ENCODE data around the gene ADAMTS2.
A peak's percentile ranks its signal among the peaks of the same experiment; 100 is the strongest.
"Not testable (repeated sequence)": the region's sequence is repeated elsewhere in the genome, so short reads cannot be mapped to it uniquely, and the experiment has no call there.

ADAMTS2 gene

GRCh38 chr5:179287631-179288030 lies 57.6 kb downstream of the ADAMTS2 start:
- H2BK5ac ChIP-seq (ENCODE audit: low read length), result peak overlapping the region; percentile 1
- H3K23ac ChIP-seq (ENCODE audit: low read depth, low read length, poor library complexity), result peak overlapping the region; percentile 85
- H3K4me1 ChIP-seq (ENCODE audit: control insufficient read depth in 2 of 2, insufficient read depth in 1 of 2, low read depth in 1 of 2, low read length in 2 of 2), result peaks cover 0 to 8% of the 10 kb centered on the region in 2 donors
- H3K4me2 ChIP-seq (ENCODE audit: insufficient read depth, low read length, poor library complexity, severe bottlenecking), result no peak overlapping the region
- H3K27me3 ChIP-seq (ENCODE audit: control insufficient read depth in 3 of 3, insufficient read depth in 3 of 3, low read depth in 1 of 3, low read length in 3 of 3), result no peaks in the 10 kb centered on the region
- H3K79me1 ChIP-seq (ENCODE audit: low read depth, low read length), result peaks cover 2% of the 10 kb centered on the region
- H2BK120ac ChIP-seq (ENCODE audit: low read depth, low read length), result no peak overlapping the region
- no peak overlapping the region for H3K4me3 ChIP-seq (ENCODE audit: low read length in 2 of 2)
- H4K91ac ChIP-seq (ENCODE audit: low read depth, low read length, poor library complexity), result no peak overlapping the region
- no peak overlapping the region for H3K27ac ChIP-seq (replicated peaks; ENCODE audit: low read length)
- H3K4ac ChIP-seq (ENCODE audit: low read length), result no peak overlapping the region
- H2BK15ac ChIP-seq (ENCODE audit: low read length), result peak overlapping the region; percentile 85
- no peak overlapping the region for H3K9ac ChIP-seq (ENCODE audit: low read depth, low read length, poor library complexity)
- H2AK5ac ChIP-seq (ENCODE audit: low read depth, low read length), result peak overlapping the region; percentile 91
- no peaks in the 10 kb centered on the region for H3K9me3 ChIP-seq (replicated peaks in 1 of 2; ENCODE audit: control insufficient read depth in 2 of 2, insufficient read depth in 1 of 2, low read depth in 1 of 2, low read length in 2 of 2)
- no peak overlapping the region for H2AFZ ChIP-seq (ENCODE audit: low read length)
- peak overlapping the region; percentile 86 for H3K18ac ChIP-seq (ENCODE audit: low read length)
- H2BK12ac ChIP-seq (ENCODE audit: low read length), result no peak overlapping the region
- peak overlapping the region; percentile 89 for H3K14ac ChIP-seq (ENCODE audit: low read length)
- no peak for DNase-seq (ENCODE audit: low spot score)
- no peaks in the 10 kb centered on the region for H3K36me3 ChIP-seq (replicated peaks in 1 of 2; ENCODE audit: control insufficient read depth in 2 of 2, insufficient read depth in 2 of 2, low read length in 2 of 2)
- no peak overlapping the region for H4K8ac ChIP-seq (ENCODE audit: low read depth, low read length)
- WGBS, 2 donors (ENCODE audit: extremely low coverage in 2 of 2, insufficient read length in 2 of 2, insufficient replicate concordance in 1 of 2), result no CpG with 5 or more reads among the region's 10 CpGs

DNA sequence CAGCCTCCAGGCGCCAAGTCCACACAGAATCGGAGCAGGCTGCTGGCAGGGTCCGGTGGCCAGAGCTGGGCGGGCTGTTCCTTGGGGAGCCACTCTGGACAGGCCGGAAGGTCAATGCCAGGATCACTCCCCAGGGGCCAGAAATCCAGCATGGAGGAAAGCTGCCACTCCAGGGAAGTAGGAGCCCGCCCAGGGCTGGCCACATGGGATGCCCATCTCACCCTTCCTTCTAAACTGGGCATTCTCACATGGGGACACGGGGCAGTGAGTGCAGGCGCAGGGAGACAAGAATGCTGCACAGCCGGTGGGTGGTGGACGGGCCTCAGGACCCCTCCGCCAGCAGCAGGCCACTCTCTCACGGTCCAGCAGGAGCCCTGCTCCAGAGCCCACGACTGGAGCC lies 58.2 kb downstream of the ADAMTS2 start:
- Histone ChIP-seq H2AFZ (ENCODE audit: low read length) (no peak overlapping the region), H3K18ac (ENCODE audit: low read length) (no peak overlapping the region), H3K23ac (ENCODE audit: low read depth, low read length, poor library complexity) (no peak overlapping the region), H4K8ac (ENCODE audit: low read depth, low read length) (no peak overlapping the region), H2BK12ac (ENCODE audit: low read length) (no peak overlapping the region), H3K4me2 (ENCODE audit: insufficient read depth, low read length, poor library complexity, severe bottlenecking) (no peak overlapping the region), H3K4me3 (ENCODE audit: low read length in 2 of 2) (no peak overlapping the region), H2BK5ac (ENCODE audit: low read length) (peak overlapping the region; percentile 1), H3K9me3 (replicated peaks in 1 of 2; ENCODE audit: control insufficient read depth in 2 of 2, insufficient read depth in 1 of 2, low read depth in 1 of 2, low read length in 2 of 2) (no peaks in the 10 kb centered on the region), H2BK15ac (ENCODE audit: low read length) (no peak overlapping the region), H3K79me1 (ENCODE audit: low read depth, low read length) (peaks cover 2% of the 10 kb centered on the region), H3K27ac (replicated peaks; ENCODE audit: low read length) (no peak overlapping the region), H3K4me1 (ENCODE audit: control insufficient read depth in 2 of 2, insufficient read depth in 1 of 2, low read depth in 1 of 2, low read length in 2 of 2) (peaks cover 0 to 7% of the 10 kb centered on the region in 2 donors), H2BK120ac (ENCODE audit: low read depth, low read length) (no peak overlapping the region), H4K91ac (ENCODE audit: low read depth, low read length, poor library complexity) (no peak overlapping the region), H3K4ac (ENCODE audit: low read length) (no peak overlapping the region), H3K36me3 (replicated peaks in 1 of 2; ENCODE audit: control insufficient read depth in 2 of 2, insufficient read depth in 2 of 2, low read length in 2 of 2) (no peaks in the 10 kb centered on the region), H3K27me3 (ENCODE audit: control insufficient read depth in 3 of 3, insufficient read depth in 3 of 3, low read depth in 1 of 3, low read length in 3 of 3) (no peaks in the 10 kb centered on the region), H3K9ac (ENCODE audit: low read depth, low read length, poor library complexity) (no peak overlapping the region), H2AK5ac (ENCODE audit: low read depth, low read length) (no peak overlapping the region), H3K14ac (ENCODE audit: low read length) (no peak overlapping the region)
- no CpG with 5 or more reads among the region's 13 CpGs for WGBS, 2 donors (ENCODE audit: extremely low coverage in 2 of 2, insufficient read length in 2 of 2, insufficient replicate concordance in 1 of 2)
- no peak for DNase-seq (ENCODE audit: low spot score)

DNA sequence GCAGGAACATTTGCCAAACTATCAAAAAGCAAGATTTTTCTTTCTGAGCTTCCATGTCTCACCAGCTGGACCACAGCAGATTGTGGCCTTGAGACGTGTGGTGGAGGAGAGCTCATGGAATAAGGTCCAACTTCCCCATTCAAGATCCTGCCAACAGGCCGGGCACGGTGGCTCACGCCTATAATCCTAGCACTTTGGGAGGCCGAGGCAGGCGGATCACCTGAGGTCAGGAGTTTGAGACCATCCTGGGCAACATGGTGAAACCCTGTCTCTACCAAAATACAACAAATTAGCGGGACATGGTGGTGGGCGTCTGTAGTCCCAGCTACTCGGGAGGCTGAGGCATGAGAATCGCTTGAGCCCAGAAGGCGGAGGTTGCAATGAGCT lies 59.5 kb downstream of the ADAMTS2 start:
- not testable (repeated sequence) for H3K27ac ChIP-seq (replicated peaks; ENCODE audit: low read length)

DNA sequence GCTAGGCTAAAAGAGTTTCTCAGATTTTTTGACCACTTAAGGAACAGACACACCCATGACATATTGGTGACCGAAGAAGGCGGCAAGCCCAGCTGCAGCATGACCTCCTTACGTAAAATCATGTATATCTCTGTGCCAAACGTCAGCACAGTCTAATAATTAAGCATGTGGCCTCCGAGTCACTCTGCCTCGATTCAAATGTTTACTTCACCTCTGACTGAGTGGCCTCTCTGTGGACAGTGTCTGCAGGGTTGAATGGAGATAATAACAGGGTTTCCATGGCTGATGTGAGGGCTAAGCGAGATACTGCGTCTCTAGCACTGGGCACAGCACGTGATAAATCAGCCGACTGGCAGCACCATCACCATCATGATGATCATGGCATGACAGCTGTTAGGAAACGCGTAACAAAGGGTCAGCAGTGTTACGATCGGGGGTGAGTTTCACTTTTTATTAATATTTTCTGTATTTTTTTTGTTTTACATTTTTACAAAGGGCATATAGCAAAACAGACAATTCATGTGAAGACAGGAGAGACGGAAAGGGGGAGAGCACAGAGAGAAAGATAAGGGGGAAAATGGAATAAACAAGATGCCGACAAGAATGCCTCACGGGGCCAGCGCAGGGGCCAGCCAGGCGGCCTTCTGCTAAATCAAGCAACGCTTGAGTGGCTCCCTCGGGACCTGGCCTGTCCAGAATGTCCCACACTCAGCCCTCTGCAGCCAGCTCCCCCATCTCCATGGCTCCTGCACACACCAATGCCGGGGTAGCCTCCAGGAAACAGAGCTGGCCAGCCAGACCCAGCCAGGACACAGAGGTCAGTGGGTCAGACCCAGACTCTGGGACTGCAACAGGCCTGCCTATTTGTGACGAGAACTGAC lies 60.3 kb downstream of the ADAMTS2 start:
- H3K14ac ChIP-seq (ENCODE audit: low read length), result no peak overlapping the region
- H2BK120ac ChIP-seq (ENCODE audit: low read depth, low read length), result no peak overlapping the region
- H3K4me2 ChIP-seq (ENCODE audit: insufficient read depth, low read length, poor library complexity, severe bottlenecking), result no peak overlapping the region
- peak overlapping the region; percentile 41 for H2AFZ ChIP-seq (ENCODE audit: low read length)
- WGBS, 2 donors (ENCODE audit: extremely low coverage in 2 of 2, insufficient read length in 2 of 2, insufficient replicate concordance in 1 of 2), result no CpG with 5 or more reads among the region's 23 CpGs
- peak overlapping the region; percentile 90 for H2AK5ac ChIP-seq (ENCODE audit: low read depth, low read length)
- H3K36me3 ChIP-seq (replicated peaks in 1 of 2; ENCODE audit: control insufficient read depth in 2 of 2, insufficient read depth in 2 of 2, low read length in 2 of 2), result no peaks in the 10 kb centered on the region
- no peak overlapping the region for H3K27ac ChIP-seq (replicated peaks; ENCODE audit: low read length)
- H4K8ac ChIP-seq (ENCODE audit: low read depth, low read length), result no peak overlapping the region
- H3K4me3 ChIP-seq (ENCODE audit: low read length in 2 of 2), result no peak overlapping the region
- peaks cover 0 to 7% of the 10 kb centered on the region in 2 donors for H3K4me1 ChIP-seq (ENCODE audit: control insufficient read depth in 2 of 2, insufficient read depth in 1 of 2, low read depth in 1 of 2, low read length in 2 of 2)
- H2BK12ac ChIP-seq (ENCODE audit: low read length), result peak overlapping the region; percentile 58
- H3K23ac ChIP-seq (ENCODE audit: low read depth, low read length, poor library complexity), result no peak overlapping the region
- H3K27me3 ChIP-seq (ENCODE audit: control insufficient read depth in 3 of 3, insufficient read depth in 3 of 3, low read depth in 1 of 3, low read length in 3 of 3), result no peaks in the 10 kb centered on the region
- no peak overlapping the region for H4K91ac ChIP-seq (ENCODE audit: low read depth, low read length, poor library complexity)
- H3K9me3 ChIP-seq (replicated peaks in 1 of 2; ENCODE audit: control insufficient read depth in 2 of 2, insufficient read depth in 1 of 2, low read depth in 1 of 2, low read length in 2 of 2), result no peaks in the 10 kb centered on the region
- no peak overlapping the region for H3K4ac ChIP-seq (ENCODE audit: low read length)
- no peak for DNase-seq (ENCODE audit: low spot score)
- H3K9ac ChIP-seq (ENCODE audit: low read depth, low read length, poor library complexity), result no peak overlapping the region
- H3K18ac ChIP-seq (ENCODE audit: low read length), result peak overlapping the region; percentile 76
- no peak overlapping the region for H2BK15ac ChIP-seq (ENCODE audit: low read length)
- H3K79me1 ChIP-seq (ENCODE audit: low read depth, low read length), result peaks cover 2% of the 10 kb centered on the region
- no peak overlapping the region for H2BK5ac ChIP-seq (ENCODE audit: low read length)

More for the DNA sequence above, 59.5 kb downstream of the ADAMTS2 start:
- H3K18ac ChIP-seq (ENCODE audit: low read length); H3K4me2 ChIP-seq (ENCODE audit: insufficient read depth, low read length, poor library complexity, severe bottlenecking); H4K8ac ChIP-seq (ENCODE audit: low read depth, low read length); H3K14ac ChIP-seq (ENCODE audit: low read length); H3K4me1 ChIP-seq (ENCODE audit: control insufficient read depth in 2 of 2, insufficient read depth in 1 of 2, low read depth in 1 of 2, low read length in 2 of 2); H3K27me3 ChIP-seq (ENCODE audit: control insufficient read depth in 3 of 3, insufficient read depth in 3 of 3, low read depth in 1 of 3, low read length in 3 of 3); H3K23ac ChIP-seq (ENCODE audit: low read depth, low read length, poor library complexity); H3K4me3 ChIP-seq (ENCODE audit: low read length in 2 of 2); H3K36me3 ChIP-seq (replicated peaks in 1 of 2; ENCODE audit: control insufficient read depth in 2 of 2, insufficient read depth in 2 of 2, low read length in 2 of 2); H3K79me1 ChIP-seq (ENCODE audit: low read depth, low read length); H2BK12ac ChIP-seq (ENCODE audit: low read length); H2BK15ac ChIP-seq (ENCODE audit: low read length); H3K4ac ChIP-seq (ENCODE audit: low read length); H2AK5ac ChIP-seq (ENCODE audit: low read depth, low read length); H2BK5ac ChIP-seq (ENCODE audit: low read length); H3K9me3 ChIP-seq (replicated peaks in 1 of 2; ENCODE audit: control insufficient read depth in 2 of 2, insufficient read depth in 1 of 2, low read depth in 1 of 2, low read length in 2 of 2); H2BK120ac ChIP-seq (ENCODE audit: low read depth, low read length); H3K9ac ChIP-seq (ENCODE audit: low read depth, low read length, poor library complexity); H2AFZ ChIP-seq (ENCODE audit: low read length); DNase-seq (ENCODE audit: low spot score); H4K91ac ChIP-seq (ENCODE audit: low read depth, low read length, poor library complexity): not testable (repeated sequence)
- WGBS, 2 donors (ENCODE audit: extremely low coverage in 2 of 2, insufficient read length in 2 of 2, insufficient replicate concordance in 1 of 2), result no CpG with 5 or more reads among the region's 11 CpGs
